Measurements from ENCODE around the gene NYAP1.

The NYAP1 gene

DNA sequence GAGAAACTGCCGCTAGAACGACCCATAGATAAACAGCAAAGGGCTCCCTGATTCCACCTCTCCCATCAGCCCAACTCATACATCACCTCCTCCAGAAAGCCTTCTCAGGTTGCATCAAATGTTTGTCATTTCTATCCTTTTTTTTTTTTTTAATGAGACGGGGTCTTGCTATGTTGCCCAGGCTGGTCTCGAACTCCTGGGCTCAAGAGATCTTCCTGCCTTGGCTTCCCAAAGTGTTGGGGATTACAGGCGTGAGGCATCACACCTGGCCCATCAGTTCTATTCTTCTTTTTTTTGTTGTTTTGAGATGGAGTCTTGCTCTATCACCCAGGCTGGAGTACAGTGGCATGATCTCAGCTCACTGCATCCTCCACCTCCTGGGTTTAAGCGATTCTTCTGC is 26.7 kb upstream of the NYAP1 start:
- no peak for DNase-seq (ENCODE audit: low read depth)

GRCh38 chr7:100464210-100464660 is 19.5 kb upstream of the NYAP1 start, which contains the start of gene SPACDR:
Gene SPACDR, minus strand, starts transcription at chr7:100464260. Its CDS starts 235 bp downstream, at chr7:100464025.
- DNase-seq (ENCODE audit: low read depth) = no peak

DNA sequence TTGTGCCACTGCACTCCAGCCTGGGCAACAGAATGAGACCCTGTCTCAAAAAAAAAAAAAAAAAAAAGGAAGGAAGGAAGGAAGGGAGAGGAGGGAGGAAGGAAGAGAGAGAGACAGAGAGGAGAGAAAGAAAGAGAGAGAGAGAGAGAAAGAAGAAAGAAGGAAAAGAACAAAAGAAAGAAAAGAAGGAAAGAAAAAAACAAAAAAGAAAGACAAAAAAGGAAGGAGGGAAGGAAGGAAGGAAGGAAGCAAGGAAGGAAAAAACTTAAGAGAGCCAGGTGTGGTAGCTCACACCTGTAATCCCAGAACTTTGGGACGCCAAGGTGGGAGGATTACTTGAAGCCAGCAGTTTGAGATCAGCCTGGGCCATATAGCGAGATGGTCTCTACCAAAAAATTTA is 18.9 kb upstream of the NYAP1 start:
- no peak for DNase-seq (ENCODE audit: low read depth)

DNA sequence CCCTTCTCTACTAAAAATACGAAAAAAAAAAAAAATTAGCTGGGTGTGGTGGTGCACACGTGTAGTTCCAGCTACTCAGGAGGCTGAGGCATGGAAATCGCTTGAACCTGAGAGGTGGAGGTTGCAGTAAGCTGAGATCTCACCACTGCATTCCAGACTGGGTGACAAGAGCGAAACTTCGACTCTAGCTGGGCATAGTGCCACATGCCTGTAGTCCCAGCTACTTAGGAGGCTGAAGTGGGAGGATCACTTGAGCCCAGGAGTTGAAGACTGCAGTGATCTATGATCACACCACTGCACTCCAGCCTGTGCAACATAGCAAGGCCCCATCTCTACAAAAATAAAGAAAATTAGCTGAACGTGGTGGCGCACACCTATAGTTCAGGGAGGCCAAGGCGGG is 18.4 kb upstream of the NYAP1 start:
- no peak for DNase-seq (ENCODE audit: low read depth)

GRCh38 chr7:100465702-100466311 is 17.9 kb upstream of the NYAP1 start:
- no peak for DNase-seq (ENCODE audit: low read depth)

DNA sequence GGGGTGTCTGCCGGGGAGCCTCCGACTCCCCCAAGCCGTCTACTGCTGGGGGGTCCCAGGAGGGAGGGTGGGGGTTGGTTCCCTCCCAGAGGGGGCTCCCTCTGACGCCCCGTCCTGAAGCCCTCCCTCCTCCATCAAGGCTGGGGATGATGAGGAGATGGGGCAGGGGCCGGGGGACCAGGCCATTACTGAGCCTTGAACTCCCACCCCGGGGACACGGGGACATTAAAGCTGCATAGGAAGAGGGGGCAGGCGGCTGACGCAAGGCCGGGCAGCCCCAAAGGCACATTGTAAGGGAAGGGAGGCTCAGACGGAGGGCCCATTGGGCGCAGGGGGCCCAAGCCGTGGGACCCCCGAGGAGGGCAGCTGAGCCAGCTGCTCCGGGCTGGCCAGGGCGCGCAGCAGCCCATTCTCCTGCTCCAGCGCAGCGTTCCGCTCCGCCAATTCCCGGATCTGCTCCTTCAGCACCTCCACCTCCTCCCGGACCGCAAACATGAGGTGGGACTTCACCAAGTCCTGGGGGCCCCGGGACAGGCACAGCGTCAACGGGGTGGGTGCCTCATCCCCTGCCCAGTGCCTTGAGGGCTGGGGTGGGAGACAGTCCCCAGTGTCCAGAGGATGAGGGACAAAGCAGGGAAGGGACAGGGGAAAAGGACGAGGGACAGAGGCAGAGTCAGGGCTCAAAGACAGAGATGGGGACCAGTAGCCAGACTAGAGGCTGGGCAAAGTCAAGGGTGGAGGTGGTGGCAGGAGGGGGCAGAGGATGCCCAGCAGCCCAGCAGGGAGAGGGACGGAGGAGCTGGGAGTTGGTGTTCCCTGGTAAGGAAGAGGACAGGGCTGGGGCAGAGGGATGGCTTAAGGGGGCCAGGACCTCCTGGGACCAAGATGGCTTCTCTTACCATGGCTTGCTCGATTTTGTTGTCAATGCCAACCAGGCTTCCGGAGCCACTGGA is 16.8 kb upstream of the NYAP1 start:
- no peak for DNase-seq (ENCODE audit: low read depth)

GRCh38 chr7:100467638-100468373 is 15.9 kb upstream of the NYAP1 start:
- no peak for DNase-seq (ENCODE audit: low read depth)

GRCh38 chr7:100469227-100470044 is 14.3 kb upstream of the NYAP1 start:
- DNase-seq (ENCODE audit: low read depth) = peak; percentile 77

DNA sequence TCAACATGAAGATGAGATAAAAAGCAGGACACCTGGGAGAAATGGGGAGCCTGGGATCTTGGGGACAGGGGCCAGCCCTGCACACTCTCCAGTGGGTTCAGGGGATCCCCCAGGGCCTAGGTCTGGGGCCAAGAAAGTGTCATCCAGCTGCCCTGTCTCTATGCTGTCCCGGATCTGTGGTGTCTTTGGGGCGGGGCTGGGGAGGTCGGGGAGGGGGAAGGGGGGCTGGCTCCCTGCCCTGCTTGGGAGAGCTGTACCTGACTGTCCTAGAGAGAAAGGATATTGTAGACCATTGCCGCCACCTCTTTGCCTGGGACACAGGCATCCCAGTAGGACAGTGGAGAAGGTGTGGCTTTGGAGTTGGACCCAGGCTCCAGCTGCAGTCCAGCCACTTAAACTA is 12.7 kb upstream of the NYAP1 start:
- no peak for DNase-seq (ENCODE audit: low read depth)

DNA sequence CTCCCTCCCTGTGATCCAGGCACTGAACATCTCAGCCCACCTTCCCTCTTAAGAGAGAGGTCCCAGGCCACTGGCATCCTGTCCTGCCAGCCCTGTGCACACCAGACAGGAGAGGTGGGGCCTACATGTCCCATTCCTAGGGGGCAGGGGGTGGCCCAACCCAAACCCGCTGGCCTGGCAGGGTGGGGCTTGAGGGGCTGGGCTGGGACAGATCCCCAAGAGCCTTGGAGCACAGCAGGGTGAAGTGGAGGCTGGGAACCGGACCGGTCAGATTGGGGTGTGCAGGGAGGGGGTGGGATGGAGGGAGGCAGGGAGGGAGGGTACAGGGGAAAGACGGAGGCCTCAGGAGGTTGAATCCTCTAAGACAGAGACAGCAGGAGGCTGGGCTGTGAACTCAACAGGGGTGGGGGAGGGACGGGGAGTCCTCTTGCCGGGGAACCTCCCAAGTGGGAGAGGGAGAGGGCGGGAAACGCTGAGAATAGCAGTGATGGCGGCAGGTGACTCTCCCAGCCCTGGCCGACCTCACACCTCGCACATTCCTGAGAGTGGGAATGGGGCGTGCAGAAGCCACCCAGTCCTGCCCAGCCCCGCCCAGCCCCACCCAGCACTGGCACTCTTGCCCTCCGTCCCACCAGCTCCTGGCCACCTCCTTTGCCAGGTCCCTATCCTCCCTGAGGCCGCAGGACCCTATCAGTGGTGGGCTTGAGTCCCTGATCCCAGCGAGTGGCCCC is 11.4 kb upstream of the NYAP1 start:
- no peak for DNase-seq (ENCODE audit: low read depth)

GRCh38 chr7:100472854-100473499 is 10.8 kb upstream of the NYAP1 start:
- no peak for DNase-seq (ENCODE audit: low read depth)

DNA sequence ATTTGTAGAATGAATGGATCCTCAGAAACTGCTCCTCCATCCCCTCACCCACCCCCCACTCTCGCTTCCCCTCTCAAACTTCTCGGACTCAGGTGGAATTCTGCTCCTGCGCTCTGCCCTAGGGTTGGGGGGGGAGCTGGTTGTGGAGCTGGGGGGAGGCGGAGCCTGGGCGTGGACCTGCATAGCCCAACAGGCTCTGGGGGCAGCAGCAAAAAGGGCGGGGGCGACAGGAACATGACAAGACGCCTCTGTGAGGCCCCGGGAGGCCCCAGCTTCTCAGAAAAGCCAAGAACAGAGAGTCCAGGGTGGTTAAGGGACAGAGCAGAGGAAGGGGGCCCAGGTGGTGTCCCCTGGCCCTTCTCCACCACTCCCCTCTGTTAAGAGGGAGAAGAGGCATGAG is 8.2 kb upstream of the NYAP1 start:
- DNase-seq (ENCODE audit: low read depth) = no peak

GRCh38 chr7:100476101-100476780 is 7.5 kb upstream of the NYAP1 start:
- DNase-seq (ENCODE audit: low read depth) = no peak

- no peak for DNase-seq (ENCODE audit: low read depth)
Observed at GRCh38 chr7:100476903-100477870, 6.5 kb upstream of the NYAP1 start.

DNA sequence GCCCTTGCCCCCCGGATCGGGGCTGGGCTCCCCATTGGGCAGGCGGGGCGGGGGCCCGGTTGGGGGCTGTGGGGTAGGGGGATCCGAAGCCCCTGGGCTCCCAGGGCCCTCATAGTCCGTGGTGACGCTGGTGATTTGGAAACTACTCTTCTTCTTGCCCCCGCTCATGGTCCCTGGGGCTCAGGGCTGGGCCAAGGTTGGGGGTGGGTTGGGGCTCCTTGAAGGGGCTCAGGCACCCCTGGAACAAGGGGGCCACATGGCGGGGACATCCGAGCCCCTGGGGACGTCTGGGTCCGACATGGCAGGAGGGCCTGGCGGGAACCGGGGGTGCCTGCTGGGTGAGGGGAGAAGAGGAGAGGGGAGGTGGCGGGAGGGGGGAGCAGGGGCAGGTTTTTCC is 5.9 kb upstream of the NYAP1 start:
- no peak for DNase-seq (ENCODE audit: low read depth)

GRCh38 chr7:100478958-100479660 is 4.6 kb upstream of the NYAP1 start, which contains the start of gene TSC22D4:
Gene TSC22D4, minus strand, starts transcription at chr7:100479214. Its CDS starts 1,176 bp downstream, at chr7:100478038.
- peak; percentile 78 for DNase-seq (ENCODE audit: low read depth)

DNA sequence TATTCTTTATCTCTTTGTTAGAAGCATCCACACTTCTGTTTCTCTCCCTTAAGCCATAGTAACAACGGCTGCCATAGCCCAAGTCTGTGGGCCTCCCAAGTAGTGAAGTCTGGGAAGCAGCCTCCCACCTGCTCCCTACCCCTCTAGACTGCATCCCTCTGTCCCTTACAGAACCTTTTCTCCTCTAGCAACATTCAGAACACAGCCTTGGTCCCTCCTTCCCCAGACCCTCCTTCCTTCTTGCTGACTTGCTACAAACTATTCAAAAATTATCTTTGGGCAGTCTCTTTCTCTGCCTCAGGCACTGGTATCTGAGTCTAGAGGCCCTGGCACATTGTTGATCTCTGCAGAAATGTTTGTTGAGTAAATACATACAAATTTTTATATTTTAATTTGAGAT is 2.3 kb upstream of the NYAP1 start:
- DNase-seq (ENCODE audit: low read depth) = no peak

GRCh38 chr7:100482728-100483089 is 1.0 kb upstream of the NYAP1 start:
- no peak for DNase-seq (ENCODE audit: low read depth)

Data from stimulated activated CD8-positive, alpha-beta memory T cell treated with anti-CD3 and anti-CD28 coated beads, Interleukin-15, amount 100 ng/mL, for 1 hour (primary cell).